ENCODE results near the gene LARP4B. TPM values are rescaled to one million over a fixed set of nuclear protein-coding genes. Genes with fewer than 3 reads are reported as not detected.

The LARP4B gene
- total RNA-seq, 4 donors from 2014 or later = 50.2 to 77.5 (median 57.0) TPM

GRCh38 chr10:955127-955819, 23.8 kb upstream of the LARP4B start:
- WGBS, 2 donors = 44 to 51% methylated on average over 13 of the region's 13 CpGs
- intact Hi-C loops (cut with DNase I; ENCODE audit: low total_unique reads) = no loop called here
- TF ChIP-seq POLR2A (IDR thresholded peaks at IDR 0.05) (no peak), CTCF (IDR thresholded peaks at IDR 0.05) (no peak)

GRCh38 chr10:954396-954795, 22.9 kb upstream of the LARP4B start:
- intact Hi-C loops (cut with DNase I; ENCODE audit: low total_unique reads) = no loop called here
- 74 to 90% methylated on average over 21 of the region's 21 CpGs for WGBS, 2 donors
- DNase-seq (ENCODE audit: low spot score in 2 of 2) = no peak
- no peak for TF ChIP-seq CTCF (IDR thresholded peaks at IDR 0.05)
- no peak for TF ChIP-seq POLR2A (IDR thresholded peaks at IDR 0.05)
- no peak overlapping the region for H3K4me3 ChIP-seq (ENCODE audit: low read depth, poor library complexity, severe bottlenecking)

More at GRCh38 chr10:955127-955819, 23.8 kb upstream of the LARP4B start:
- no peak overlapping the region for H3K4me3 ChIP-seq (ENCODE audit: low read depth, poor library complexity, severe bottlenecking)
- DNase-seq (ENCODE audit: low spot score in 2 of 2) = no peak

GRCh38 chr10:953836-954235, 22.3 kb upstream of the LARP4B start:
- intact Hi-C loops (cut with DNase I; ENCODE audit: low total_unique reads) = no loop called here
- 85 to 88% methylated on average over 11 of the region's 11 CpGs for WGBS, 2 donors
- no peak overlapping the region for H3K4me3 ChIP-seq (ENCODE audit: low read depth, poor library complexity, severe bottlenecking)
- TF ChIP-seq CTCF (IDR thresholded peaks at IDR 0.05) (no peak), POLR2A (IDR thresholded peaks at IDR 0.05) (no peak)
- DNase-seq (ENCODE audit: low spot score in 2 of 2) = no peak

- no peak for DNase-seq (ENCODE audit: low spot score in 2 of 2)
- H3K4me3 ChIP-seq (ENCODE audit: low read depth, poor library complexity, severe bottlenecking) = no peak overlapping the region
- intact Hi-C loops (cut with DNase I; ENCODE audit: low total_unique reads) = no loop called here
- TF ChIP-seq POLR2A (IDR thresholded peaks at IDR 0.05) (no peak), CTCF (IDR thresholded peaks at IDR 0.05) (no peak)
- WGBS, 2 donors = 85 to 86% methylated on average over 9 of the region's 9 CpGs
Measured at GRCh38 chr10:949446-949845, 17.9 kb upstream of the LARP4B start.

- DNase-seq (ENCODE audit: low spot score in 2 of 2) = no peak
- H3K4me3 ChIP-seq (ENCODE audit: low read depth, poor library complexity, severe bottlenecking) = no peak overlapping the region
- WGBS, 2 donors = 93 to 95% methylated on average over 10 of the region's 10 CpGs
- TF ChIP-seq POLR2A (IDR thresholded peaks at IDR 0.05) = no peak
- TF ChIP-seq CTCF (IDR thresholded peaks at IDR 0.05) = no peak
- intact Hi-C loops (cut with DNase I; ENCODE audit: low total_unique reads) = no loop called here
Measured at GRCh38 chr10:948347-948746, 16.8 kb upstream of the LARP4B start.

- intact Hi-C loops (cut with DNase I; ENCODE audit: low total_unique reads) = no loop called here
- no peak overlapping the region for H3K4me3 ChIP-seq (ENCODE audit: low read depth, poor library complexity, severe bottlenecking)
- WGBS, 2 donors = 89 to 91% methylated on average over 10 of the region's 10 CpGs
- no peak for DNase-seq (ENCODE audit: low spot score in 2 of 2)
- TF ChIP-seq POLR2A (IDR thresholded peaks at IDR 0.05) = no peak
- TF ChIP-seq CTCF (IDR thresholded peaks at IDR 0.05) = no peak
Measured at GRCh38 chr10:947881-948280, 16.4 kb upstream of the LARP4B start.
